Activated naive CD8-positive, alpha-beta T cell treated with anti-CD3 and anti-CD28 coated beads for 36 hours (primary cell): ENCODE data around the gene SPINK5. TPM values are rescaled to one million over a fixed set of nuclear protein-coding genes. Genes with fewer than 3 reads are reported as not detected.
A peak's percentile ranks its signal among the peaks of the same experiment; 100 is the strongest.

Source experiments
- DNase-seq: peaks from one replicate; pipeline ENCODE4 v3.0.0; 2021
- H3K27ac Mint-ChIP-seq: one replicate; pipeline ENCODE4 v1.8.0; 2022; ENCODE audit warnings: mild to moderate bottlenecking, moderate library complexity, mixed read lengths
- H3K27me3 Mint-ChIP-seq: one replicate; pipeline ENCODE4 v1.8.0; 2022; ENCODE audit warnings: mild to moderate bottlenecking, mixed read lengths
- H3K36me3 Mint-ChIP-seq: one replicate; pipeline ENCODE4 v1.8.0; 2021; ENCODE audit warnings: mild to moderate bottlenecking, mixed read lengths
- H3K4me1 Mint-ChIP-seq: one replicate; pipeline ENCODE4 v1.8.0; 2021; ENCODE audit warnings: mixed read lengths
- H3K4me3 Mint-ChIP-seq: one replicate; pipeline ENCODE4 v1.8.0; 2022; ENCODE audit warnings: mild to moderate bottlenecking, moderate library complexity, mixed read lengths
- H3K9me3 Mint-ChIP-seq: one replicate; pipeline ENCODE4 v1.8.0; 2022; ENCODE audit warnings: mixed read lengths
- total RNA-seq, 2 experiments: library from RNA; stranded (reverse); gene quantifications; one replicate each; pipeline ENCODE4 v1.2.3, GENCODE V29; 2021

The SPINK5 gene
- total RNA-seq, 2 experiments from 2014 or later: not detected

- peaks cover 45% of the 10 kb centered on the region for H3K27me3 Mint-ChIP-seq
- H3K4me3 Mint-ChIP-seq: no peak overlapping the region
- no peaks in the 10 kb centered on the region for H3K9me3 Mint-ChIP-seq
- DNase-seq: peak; percentile 7
- peaks cover 14% of the 10 kb centered on the region for H3K4me1 Mint-ChIP-seq
- no peaks in the 10 kb centered on the region for H3K36me3 Mint-ChIP-seq
- no peak overlapping the region for H3K27ac Mint-ChIP-seq
Observed at GRCh38 chr5:148186248-148187003, 122.6 kb downstream of the SPINK5 start.

Other genes with a start within 250 kb of the SPINK5 start
- gene SPINK1, start 232.3 kb upstream of the SPINK5 start, total RNA-seq: not detected
- gene SCGB3A2, start 185.3 kb upstream of the SPINK5 start, total RNA-seq: not detected
- gene C5orf46, start 157.4 kb upstream of the SPINK5 start, total RNA-seq: not detected
- gene SPINK14, start 104.6 kb downstream of the SPINK5 start, total RNA-seq: not detected
- gene SPINK6, start 139.1 kb downstream of the SPINK5 start, total RNA-seq: not detected
- gene MARCOL, start 174.5 kb downstream of the SPINK5 start, total RNA-seq: not detected
- not detected for gene SPINK13, start 204.8 kb downstream of the SPINK5 start, total RNA-seq
- gene SPINK7, start 248.4 kb downstream of the SPINK5 start, total RNA-seq: not detected